Activated naive CD8-positive, alpha-beta T cell (primary cell): ENCODE data around the gene ERG28.
"Not testable (repeated sequence)": the region's sequence is repeated elsewhere in the genome, so short reads cannot be mapped to it uniquely, and the experiment has no call there.

Experiments used
- H3K27ac Mint-ChIP-seq: one replicate; pipeline ENCODE4 v1.8.0; 2021; ENCODE audit warnings: mixed read lengths
- H3K27me3 Mint-ChIP-seq: one replicate; pipeline ENCODE4 v1.8.0; 2021; ENCODE audit warnings: mixed read lengths
- H3K36me3 Mint-ChIP-seq: one replicate; pipeline ENCODE4 v1.8.0; 2021; ENCODE audit warnings: mixed read lengths
- H3K4me1 Mint-ChIP-seq: one replicate; pipeline ENCODE4 v1.8.0; 2021; ENCODE audit warnings: low read depth, mixed read lengths
- H3K4me3 Mint-ChIP-seq: one replicate; pipeline ENCODE4 v1.8.0; 2021; ENCODE audit warnings: mild to moderate bottlenecking, mixed read lengths
- H3K9me3 Mint-ChIP-seq: one replicate; pipeline ENCODE4 v1.8.0; 2021; ENCODE audit warnings: low read depth, mixed read lengths

ERG28 gene

DNA sequence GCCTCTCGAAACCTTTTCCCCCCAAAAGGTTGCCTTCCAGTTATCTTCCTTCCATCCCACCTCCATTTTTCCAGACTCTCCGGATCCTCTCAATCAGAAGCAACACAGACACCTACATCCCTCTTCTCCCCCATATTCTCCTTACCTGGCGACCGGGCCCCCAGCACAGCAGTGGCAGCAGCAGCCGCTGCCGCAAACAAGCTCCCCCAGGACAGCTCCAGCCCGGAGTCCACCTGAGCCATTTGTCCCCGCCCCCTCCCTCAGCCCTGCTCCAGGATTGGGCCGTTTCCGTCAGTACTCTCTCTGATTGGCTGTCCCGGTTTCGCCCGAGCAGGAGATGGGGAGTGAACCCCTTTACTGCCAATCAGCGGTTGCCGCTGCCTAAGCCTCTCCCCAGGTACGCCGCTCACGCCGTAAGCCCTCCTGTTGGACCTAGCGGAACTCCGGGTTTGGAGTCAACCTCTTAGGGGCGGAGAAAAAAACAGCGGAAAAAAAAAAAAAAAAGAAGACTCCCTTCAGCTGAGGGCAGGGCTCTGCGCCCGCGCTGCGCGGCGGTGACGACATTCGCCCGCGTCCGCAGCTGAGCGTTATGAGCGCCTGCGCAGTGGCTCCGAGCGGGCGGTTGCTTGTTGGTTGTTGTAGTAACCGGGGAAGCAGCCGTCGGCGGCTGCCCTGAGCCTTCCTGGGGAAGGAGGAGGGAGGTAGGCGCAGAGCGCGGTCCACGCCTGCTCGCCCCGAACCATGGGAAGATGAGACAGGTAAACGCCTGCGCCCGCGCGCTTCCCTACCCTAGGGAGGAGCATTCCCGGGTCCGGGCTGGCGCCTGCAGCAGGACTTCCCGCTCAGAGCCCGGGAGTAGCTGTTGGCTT is at the start of gene ERG28, which contains the start of gene TTLL5:
Gene ERG28 (minus strand): TSS at position 247 of the 869 bp plus-strand sequence. CDS start 3,374 bp downstream, outside the sequence.
Gene TTLL5 (plus strand): TSS at position 617 of the 869 bp plus-strand sequence. CDS start 1,904 bp downstream, outside the sequence.
- Mint-ChIP-seq H3K4me1 (peaks cover 29% of the 10 kb centered on the region), H3K9me3 (no peaks in the 10 kb centered on the region), H3K27me3 (no peaks in the 10 kb centered on the region), H3K36me3 (peaks cover 5% of the 10 kb centered on the region), H3K27ac (peak within 1 kb of the TSS; percentile 97), H3K4me3 (peak within 1 kb of the TSS; percentile 98)

DNA sequence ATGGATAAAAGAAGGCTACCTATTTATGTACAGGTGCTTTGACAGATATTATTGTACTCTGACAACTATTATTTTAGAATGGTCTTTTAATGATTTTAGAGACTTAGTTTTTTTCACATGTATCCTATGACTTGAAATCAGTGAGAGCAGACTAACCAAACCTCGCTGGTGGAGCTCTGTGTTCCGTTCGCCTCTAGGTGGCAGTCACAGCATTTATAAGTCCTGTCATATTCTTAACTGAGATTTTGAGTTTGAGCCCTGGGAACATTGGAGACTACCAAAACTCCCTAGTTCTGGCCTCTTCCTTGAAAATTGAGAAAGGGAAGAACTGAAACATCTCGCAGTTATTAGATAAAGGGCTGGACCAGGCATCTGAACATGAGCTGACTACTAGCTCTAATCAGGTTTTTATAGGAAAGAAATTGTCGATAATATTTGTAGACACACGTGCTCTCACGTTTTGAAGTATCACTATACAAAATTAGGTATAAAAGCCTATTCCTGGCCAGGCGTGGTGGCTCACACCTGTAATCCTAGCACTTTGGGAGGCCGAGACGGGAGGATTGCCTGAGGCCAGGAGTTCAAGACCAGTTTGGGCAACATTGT is 48.6 kb upstream of the ERG28 start:
- peaks cover 5% of the 10 kb centered on the region for H3K36me3 Mint-ChIP-seq
- H3K9me3 Mint-ChIP-seq = no peaks in the 10 kb centered on the region
- H3K4me3 Mint-ChIP-seq = no peak overlapping the region
- no peak overlapping the region for H3K27ac Mint-ChIP-seq
- H3K4me1 Mint-ChIP-seq = no peaks in the 10 kb centered on the region
- H3K27me3 Mint-ChIP-seq = no peaks in the 10 kb centered on the region

DNA sequence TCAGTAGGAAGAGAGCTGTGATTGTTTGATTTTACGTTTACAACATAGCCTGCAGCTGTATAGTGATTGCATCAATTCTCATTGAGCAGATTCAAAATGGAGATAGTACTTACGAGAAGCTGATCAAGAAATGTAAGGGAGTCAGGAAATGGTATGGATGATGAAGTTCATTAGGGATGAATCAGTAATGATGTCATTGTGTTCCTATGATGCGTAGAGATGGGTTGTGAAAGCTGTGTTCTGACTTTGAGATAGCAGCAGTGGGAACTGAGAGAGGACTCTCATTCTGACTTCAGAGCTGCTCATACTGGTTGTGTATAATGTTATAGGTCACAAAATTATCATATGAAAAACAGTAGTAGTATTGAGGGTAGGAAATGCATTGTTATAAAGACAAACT is 44.3 kb upstream of the ERG28 start:
- no peak overlapping the region for H3K27ac Mint-ChIP-seq
- no peaks in the 10 kb centered on the region for H3K27me3 Mint-ChIP-seq
- H3K4me3 Mint-ChIP-seq = no peak overlapping the region
- H3K9me3 Mint-ChIP-seq = no peaks in the 10 kb centered on the region
- no peaks in the 10 kb centered on the region for H3K4me1 Mint-ChIP-seq
- peaks cover 17% of the 10 kb centered on the region for H3K36me3 Mint-ChIP-seq

GRCh38 chr14:75703467-75703866 is 42.8 kb upstream of the ERG28 start:
- no peaks in the 10 kb centered on the region for H3K4me1 Mint-ChIP-seq
- H3K4me3 Mint-ChIP-seq = no peak overlapping the region
- no peak overlapping the region for H3K27ac Mint-ChIP-seq
- H3K9me3 Mint-ChIP-seq = no peaks in the 10 kb centered on the region
- peaks cover 20% of the 10 kb centered on the region for H3K36me3 Mint-ChIP-seq
- H3K27me3 Mint-ChIP-seq = no peaks in the 10 kb centered on the region

GRCh38 chr14:75702616-75703261 is 42.1 kb upstream of the ERG28 start:
- Mint-ChIP-seq H3K9me3 (no peaks in the 10 kb centered on the region), H3K27me3 (no peaks in the 10 kb centered on the region), H3K27ac (no peak overlapping the region), H3K4me3 (no peak overlapping the region), H3K36me3 (peaks cover 18% of the 10 kb centered on the region), H3K4me1 (no peaks in the 10 kb centered on the region)

DNA sequence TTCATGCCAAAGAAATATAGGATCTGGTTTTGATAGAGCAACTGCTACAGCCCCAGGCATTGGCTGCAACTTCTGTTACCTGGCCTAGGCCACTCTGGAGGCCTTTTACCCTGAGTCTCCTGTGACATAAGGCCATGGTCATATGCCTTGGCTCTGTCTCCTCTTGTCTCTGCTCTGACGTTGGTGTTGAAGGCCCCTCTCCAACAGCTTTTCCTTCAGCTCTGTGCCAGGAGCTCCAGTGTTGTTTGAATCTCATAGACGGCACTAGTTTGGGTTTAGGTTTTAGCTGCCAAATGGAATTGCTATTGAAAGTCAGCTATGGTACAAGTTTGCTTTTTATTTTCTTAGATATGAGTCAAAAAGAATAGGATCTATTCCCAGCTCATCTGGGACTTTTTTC is 41.4 kb upstream of the ERG28 start:
- H3K4me3 Mint-ChIP-seq = no peak overlapping the region
- peaks cover 17% of the 10 kb centered on the region for H3K36me3 Mint-ChIP-seq
- no peaks in the 10 kb centered on the region for H3K4me1 Mint-ChIP-seq
- no peaks in the 10 kb centered on the region for H3K9me3 Mint-ChIP-seq
- no peaks in the 10 kb centered on the region for H3K27me3 Mint-ChIP-seq
- H3K27ac Mint-ChIP-seq = no peak overlapping the region

DNA sequence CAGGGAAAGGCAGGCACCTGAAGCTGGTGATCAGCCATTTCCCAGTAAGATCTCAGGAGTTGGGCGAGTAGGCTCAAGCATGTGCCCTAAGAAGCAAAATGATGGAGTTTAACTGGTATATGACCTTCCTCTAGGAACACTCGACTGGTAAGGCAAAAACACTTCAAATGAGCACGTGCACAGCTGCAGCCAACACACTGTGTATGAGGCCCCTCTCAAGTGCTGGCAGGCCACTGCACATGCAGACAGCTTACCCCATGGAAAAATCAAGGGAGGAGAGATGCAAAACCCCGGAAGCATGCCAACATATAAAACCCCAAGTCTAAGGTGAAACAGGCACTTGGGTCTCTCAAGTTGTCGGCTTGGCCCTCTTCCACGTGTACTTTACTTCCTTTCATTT is 39.6 kb upstream of the ERG28 start:
- Mint-ChIP-seq H3K9me3 (no peaks in the 10 kb centered on the region), H3K4me1 (no peaks in the 10 kb centered on the region), H3K27ac (no peak overlapping the region), H3K27me3 (no peaks in the 10 kb centered on the region), H3K36me3 (peaks cover 24% of the 10 kb centered on the region), H3K4me3 (no peak overlapping the region)

DNA sequence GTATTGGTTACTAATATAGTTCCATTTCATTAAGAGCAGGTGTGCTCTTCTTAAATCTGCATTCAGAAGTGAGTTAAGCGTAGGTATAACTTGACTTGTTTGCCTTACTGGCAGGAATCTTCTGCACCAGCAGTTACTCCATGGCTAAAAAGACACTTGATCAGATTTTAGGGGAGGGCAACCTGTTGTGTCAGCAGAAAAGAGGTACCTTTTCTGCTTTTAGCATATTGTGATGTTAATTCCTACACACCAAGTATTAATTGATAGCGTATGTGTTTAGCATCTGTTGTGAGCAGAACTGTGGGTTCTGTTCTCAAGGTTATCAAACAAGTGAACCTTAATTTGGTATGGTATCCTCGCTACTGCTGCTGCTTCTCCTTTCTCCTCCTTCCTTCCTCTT is 38.7 kb upstream of the ERG28 start:
- Mint-ChIP-seq H3K36me3 (peaks cover 29% of the 10 kb centered on the region), H3K27me3 (no peaks in the 10 kb centered on the region), H3K4me1 (no peaks in the 10 kb centered on the region), H3K4me3 (no peak overlapping the region), H3K9me3 (no peaks in the 10 kb centered on the region), H3K27ac (no peak overlapping the region)

DNA sequence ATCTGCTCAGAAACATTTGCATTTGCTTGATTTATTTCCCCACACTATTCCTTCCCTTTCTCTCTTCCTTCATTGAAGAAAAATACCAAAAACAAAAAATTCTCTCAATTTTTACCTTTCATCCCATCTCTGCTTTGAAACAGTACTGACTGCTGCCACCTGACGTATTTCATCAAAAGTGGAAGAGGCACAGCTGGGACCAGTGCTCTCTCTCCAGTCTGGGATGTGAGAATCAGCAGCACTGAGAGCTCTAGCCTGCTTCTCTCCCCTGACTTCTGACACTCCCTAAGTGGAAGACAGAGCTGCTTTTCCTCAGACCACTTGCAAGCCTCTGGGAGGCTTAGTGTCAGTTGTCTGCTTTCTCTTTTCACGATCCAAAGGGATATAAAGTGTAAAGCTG is 37.2 kb upstream of the ERG28 start:
- no peaks in the 10 kb centered on the region for H3K4me1 Mint-ChIP-seq
- no peaks in the 10 kb centered on the region for H3K9me3 Mint-ChIP-seq
- H3K36me3 Mint-ChIP-seq = peaks cover 39% of the 10 kb centered on the region
- H3K27ac Mint-ChIP-seq = no peak overlapping the region
- H3K4me3 Mint-ChIP-seq = no peak overlapping the region
- no peaks in the 10 kb centered on the region for H3K27me3 Mint-ChIP-seq

- Mint-ChIP-seq H3K4me1 (no peaks in the 10 kb centered on the region), H3K9me3 (no peaks in the 10 kb centered on the region), H3K27me3 (no peaks in the 10 kb centered on the region), H3K4me3 (no peak overlapping the region), H3K27ac (no peak overlapping the region), H3K36me3 (peaks cover 45% of the 10 kb centered on the region)
Measured at GRCh38 chr14:75697386-75697785, 36.7 kb upstream of the ERG28 start.

DNA sequence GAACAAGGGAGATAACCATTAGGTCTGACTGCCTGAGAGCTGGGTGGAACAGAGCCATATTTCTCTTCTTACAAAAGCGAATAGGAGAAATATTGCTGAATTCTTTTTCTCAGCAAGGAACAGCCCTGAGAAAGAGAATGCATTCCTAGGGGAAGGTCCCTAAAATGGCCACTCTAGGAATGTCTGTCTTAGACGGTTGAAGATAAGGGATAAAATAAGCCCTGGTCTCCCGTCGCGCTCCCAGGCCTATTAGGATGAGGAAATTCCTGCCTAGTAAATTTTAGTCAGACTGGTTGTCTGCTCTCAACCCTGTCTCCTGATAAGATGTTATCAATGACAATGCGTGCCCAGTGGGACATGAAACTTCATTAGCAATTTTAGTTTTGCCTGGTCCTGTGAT is 34.3 kb upstream of the ERG28 start:
- not testable (repeated sequence) for H3K27me3 Mint-ChIP-seq, H3K9me3 Mint-ChIP-seq, H3K4me1 Mint-ChIP-seq, H3K27ac Mint-ChIP-seq, H3K4me3 Mint-ChIP-seq
- H3K36me3 Mint-ChIP-seq = peaks cover 42% of the 10 kb centered on the region

- Mint-ChIP-seq H3K4me3 (no peak overlapping the region), H3K27me3 (no peaks in the 10 kb centered on the region), H3K36me3 (peaks cover 48% of the 10 kb centered on the region), H3K9me3 (no peaks in the 10 kb centered on the region), H3K27ac (no peak overlapping the region), H3K4me1 (peaks cover 4% of the 10 kb centered on the region)
Measured at GRCh38 chr14:75690010-75690409, 29.3 kb upstream of the ERG28 start.

GRCh38 chr14:75689012-75689411 is 28.3 kb upstream of the ERG28 start:
- Mint-ChIP-seq H3K4me3 (no peak overlapping the region), H3K9me3 (no peaks in the 10 kb centered on the region), H3K27ac (no peak overlapping the region), H3K27me3 (no peaks in the 10 kb centered on the region), H3K36me3 (peaks cover 51% of the 10 kb centered on the region), H3K4me1 (peaks cover 4% of the 10 kb centered on the region)

- Mint-ChIP-seq H3K4me1 (peaks cover 4% of the 10 kb centered on the region), H3K4me3 (no peak overlapping the region), H3K9me3 (no peaks in the 10 kb centered on the region), H3K36me3 (peaks cover 41% of the 10 kb centered on the region), H3K27ac (no peak overlapping the region), H3K27me3 (no peaks in the 10 kb centered on the region)
Measured at GRCh38 chr14:75685910-75686309, 25.2 kb upstream of the ERG28 start.

DNA sequence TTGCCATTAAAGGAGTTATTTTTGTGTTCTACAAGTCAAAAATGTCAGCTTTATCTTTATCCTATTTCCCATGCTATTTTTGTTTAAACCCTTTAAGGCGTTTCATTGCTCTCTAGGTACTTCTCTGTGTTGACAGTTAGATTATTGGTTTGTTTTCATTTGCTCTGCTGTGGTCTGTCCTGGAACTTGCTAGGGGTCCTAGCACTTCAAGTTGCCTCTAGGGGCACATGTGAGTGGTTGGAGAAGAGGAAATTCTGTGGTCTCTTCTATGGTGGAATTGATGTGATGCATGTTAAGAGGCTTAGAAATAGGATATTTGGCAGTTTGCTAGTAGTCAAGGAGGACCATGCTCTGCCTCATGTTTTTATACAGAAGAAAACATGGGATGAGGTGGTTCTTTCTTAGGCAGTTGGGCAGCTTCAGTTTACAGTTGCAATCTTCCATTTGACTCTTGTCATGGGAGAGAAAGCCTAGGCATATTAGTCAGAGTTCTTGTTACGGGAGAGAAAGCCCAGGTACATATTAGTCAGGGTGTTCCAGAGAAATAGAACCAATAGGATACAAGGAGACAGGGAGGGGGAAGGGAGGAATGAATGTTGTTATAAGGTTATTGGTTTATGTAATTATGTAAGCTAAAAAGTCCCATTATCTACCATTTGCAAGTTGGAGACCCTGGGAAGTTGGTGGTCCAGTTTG is 14.7 kb upstream of the ERG28 start:
- H3K27ac Mint-ChIP-seq = no peak overlapping the region
- H3K27me3 Mint-ChIP-seq = no peaks in the 10 kb centered on the region
- peaks cover 4% of the 10 kb centered on the region for H3K4me1 Mint-ChIP-seq
- H3K4me3 Mint-ChIP-seq = no peak overlapping the region
- peaks cover 24% of the 10 kb centered on the region for H3K36me3 Mint-ChIP-seq
- H3K9me3 Mint-ChIP-seq = peaks cover 3% of the 10 kb centered on the region
